OCI-LY7 (cell line): ENCODE measurements around the gene P4HTM.

Experiments used
- EZH2phosphoT487 ChIP-seq: fragments of 200-600 bp; sonication (generic); IDR thresholded peaks from 2 replicates; pipeline ENCODE4 v1.6.1; 2018; ENCODE audit warnings: low read depth, borderline replicate concordance, mild to moderate bottlenecking, mixed run types, antibody characterized with exemption, low read length, moderate library complexity, mixed read lengths
- TF ChIP-seq, protein P1 (sequence below): fragments of 200-600 bp; sonication (generic); conservative IDR thresholded peaks from 2 replicates; pipeline ENCODE4 v1.5.1; 2014; ENCODE audit warnings: mild to moderate bottlenecking, antibody characterized with exemption, low read length, moderate library complexity, mixed read lengths

GRCh38 chr3:49024449-49024848 is 34.4 kb downstream of the P4HTM start:
- TF ChIP-seq, protein P1, sequence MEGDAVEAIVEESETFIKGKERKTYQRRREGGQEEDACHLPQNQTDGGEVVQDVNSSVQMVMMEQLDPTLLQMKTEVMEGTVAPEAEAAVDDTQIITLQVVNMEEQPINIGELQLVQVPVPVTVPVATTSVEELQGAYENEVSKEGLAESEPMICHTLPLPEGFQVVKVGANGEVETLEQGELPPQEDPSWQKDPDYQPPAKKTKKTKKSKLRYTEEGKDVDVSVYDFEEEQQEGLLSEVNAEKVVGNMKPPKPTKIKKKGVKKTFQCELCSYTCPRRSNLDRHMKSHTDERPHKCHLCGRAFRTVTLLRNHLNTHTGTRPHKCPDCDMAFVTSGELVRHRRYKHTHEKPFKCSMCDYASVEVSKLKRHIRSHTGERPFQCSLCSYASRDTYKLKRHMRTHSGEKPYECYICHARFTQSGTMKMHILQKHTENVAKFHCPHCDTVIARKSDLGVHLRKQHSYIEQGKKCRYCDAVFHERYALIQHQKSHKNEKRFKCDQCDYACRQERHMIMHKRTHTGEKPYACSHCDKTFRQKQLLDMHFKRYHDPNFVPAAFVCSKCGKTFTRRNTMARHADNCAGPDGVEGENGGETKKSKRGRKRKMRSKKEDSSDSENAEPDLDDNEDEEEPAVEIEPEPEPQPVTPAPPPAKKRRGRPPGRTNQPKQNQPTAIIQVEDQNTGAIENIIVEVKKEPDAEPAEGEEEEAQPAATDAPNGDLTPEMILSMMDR: no peak
- TF ChIP-seq EZH2phosphoT487: no peak
